Hepatocyte (in vitro differentiated cells): ENCODE data around the gene C1orf94. TPM values are rescaled to one million over a fixed set of nuclear protein-coding genes. Genes with fewer than 3 reads are reported as not detected.

Experiments
- DNase-seq: peaks from one replicate; pipeline ENCODE4 v3.0.0-alpha.2; 2016; ENCODE audit warnings: low spot score
- H2AFZ ChIP-seq: fragments of 200-600 bp; sonication (generic); 2 replicates; pipeline ENCODE4 v1.6.0; 2016; ENCODE audit warnings: antibody characterized with exemption, mild to moderate bottlenecking
- H3K27ac ChIP-seq: fragments of 200-600 bp; sonication (generic); 2 replicates; pipeline ENCODE4 v1.5.1; 2016; ENCODE audit warnings: mild to moderate bottlenecking
- H3K27me3 ChIP-seq: fragments of 200-600 bp; sonication (generic); 2 replicates; pipeline ENCODE4 v1.6.1; 2016
- H3K36me3 ChIP-seq: fragments of 200-600 bp; sonication (generic); replicated peaks from 2 replicates; pipeline ENCODE4 v1.5.1; 2016; ENCODE audit warnings: low read depth; ENCODE audit not compliant: insufficient read depth
- H3K4me1 ChIP-seq: fragments of 200-600 bp; sonication (generic); 2 replicates; pipeline ENCODE4 v1.5.1; 2016; ENCODE audit warnings: mild to moderate bottlenecking, moderate library complexity; ENCODE audit not compliant: insufficient read depth
- H3K4me2 ChIP-seq: fragments of 200-600 bp; sonication (generic); 2 replicates; pipeline ENCODE4 v1.6.0; 2016
- H3K4me3 ChIP-seq: fragments of 200-600 bp; sonication (generic); 2 replicates; pipeline ENCODE4 v1.5.1; 2016; ENCODE audit warnings: mild to moderate bottlenecking
- H3K79me2 ChIP-seq: fragments of 200-600 bp; sonication (generic); 2 replicates; pipeline ENCODE4 v1.6.0; 2017; ENCODE audit warnings: mild to moderate bottlenecking
- H3K9me2 ChIP-seq: fragments of 200-600 bp; sonication (generic); replicated peaks from 2 replicates; pipeline ENCODE4 v1.6.0; 2017; ENCODE audit warnings: mild to moderate bottlenecking; ENCODE audit not compliant: insufficient read depth
- H3K9me3 ChIP-seq: fragments of 200-600 bp; sonication (generic); 2 replicates; pipeline ENCODE4 v1.5.1; 2016; ENCODE audit warnings: low read depth, mild to moderate bottlenecking
- H4K20me1 ChIP-seq: fragments of 200-600 bp; sonication (generic); 2 replicates; pipeline ENCODE4 v1.6.0; 2016; ENCODE audit warnings: mild to moderate bottlenecking; ENCODE audit not compliant: insufficient read depth, poor library complexity, severe bottlenecking
- CTCF ChIP-seq: fragments of 200-600 bp; sonication (generic); IDR thresholded peaks from 2 replicates; pipeline ENCODE4 v1.5.1; 2016; ENCODE audit warnings: antibody characterized with exemption, mild to moderate bottlenecking; ENCODE audit not compliant: poor library complexity
- EZH2 ChIP-seq: fragments of 200-600 bp; sonication (generic); IDR thresholded peaks from 2 replicates; pipeline ENCODE4 v1.6.1; 2016; ENCODE audit warnings: antibody characterized with exemption, mild to moderate bottlenecking, borderline replicate concordance
- EZH2phosphoT487 ChIP-seq: fragments of 200-600 bp; sonication (generic); IDR thresholded peaks from one replicate; pipeline ENCODE4 v1.6.1; 2018; ENCODE audit warnings: antibody characterized with exemption, mild to moderate bottlenecking, low read depth, moderate library complexity; ENCODE audit not compliant: unreplicated experiment, severe bottlenecking
- WGBS: methylation state at CpG from one replicate; pipeline ENCODE4 v1.1.6; 2016; ENCODE audit warnings: low lambda C conversion rate; ENCODE audit errors: missing lambda C conversion rate; 5-methylcytosine and 5-hydroxymethylcytosine counted together
- polyA plus RNA-seq: library from polyadenylated mRNA; unstranded; fragments of >200 nt; fragmentation: Nextera tagmentation; extraction: Ambion mirVana; gene quantifications from 2 replicates; pipeline ENCODE4 v1.2.1, GENCODE V29; 2016
- total RNA-seq: library from RNA; depleted of rRNA; stranded (reverse); fragments of >200 nt; gene quantifications from 2 replicates; pipeline ENCODE4 v1.2.3, GENCODE V29; 2014

The C1orf94 gene
- total and polyA plus RNA-seq, 2 experiments from 2014 or later = not detected

GRCh38 chr1:34131396-34132160 is 45.1 kb upstream of the C1orf94 start:
- H4K20me1 ChIP-seq = no peaks in the 10 kb centered on the region
- TF ChIP-seq EZH2 = no peak
- TF ChIP-seq CTCF = no peak
- TF ChIP-seq EZH2phosphoT487 = no peak
- H3K9me3 ChIP-seq = no peaks in the 10 kb centered on the region
- H3K36me3 ChIP-seq = no peaks in the 10 kb centered on the region
- H3K79me2 ChIP-seq = no peaks in the 10 kb centered on the region
- no peaks in the 10 kb centered on the region for H3K9me2 ChIP-seq
- H3K27ac ChIP-seq = no peak overlapping the region
- no peak overlapping the region for H3K4me3 ChIP-seq
- no peak overlapping the region for H2AFZ ChIP-seq
- WGBS = 98% methylated on average over 3 of the region's 3 CpGs
- H3K4me2 ChIP-seq = no peak overlapping the region
- H3K27me3 ChIP-seq = no peaks in the 10 kb centered on the region
- no peak for DNase-seq
- no peaks in the 10 kb centered on the region for H3K4me1 ChIP-seq

GRCh38 chr1:34132161-34132420 is 44.6 kb upstream of the C1orf94 start:
- 89% methylated on average over 4 of the region's 4 CpGs for WGBS

GRCh38 chr1:34137411-34137810 is 39.3 kb upstream of the C1orf94 start:
- Histone ChIP-seq H3K9me3 (no peaks in the 10 kb centered on the region), H3K4me1 (no peaks in the 10 kb centered on the region), H3K27ac (no peak overlapping the region), H2AFZ (no peak overlapping the region), H3K9me2 (no peaks in the 10 kb centered on the region), H4K20me1 (no peaks in the 10 kb centered on the region), H3K4me2 (no peak overlapping the region), H3K27me3 (no peaks in the 10 kb centered on the region), H3K36me3 (no peaks in the 10 kb centered on the region), H3K79me2 (no peaks in the 10 kb centered on the region), H3K4me3 (no peak overlapping the region)
- WGBS = 87% methylated on average over 3 of the region's 3 CpGs
- TF ChIP-seq CTCF (no peak), EZH2 (no peak), EZH2phosphoT487 (no peak)
- no peak for DNase-seq

More at GRCh38 chr1:34132161-34132420, 44.6 kb upstream of the C1orf94 start:
- no peak for TF ChIP-seq EZH2phosphoT487
- no peak for TF ChIP-seq CTCF
- TF ChIP-seq EZH2 = no peak
- no peak overlapping the region for H3K27ac ChIP-seq
- no peak overlapping the region for H2AFZ ChIP-seq
- H3K27me3 ChIP-seq = no peaks in the 10 kb centered on the region
- no peaks in the 10 kb centered on the region for H3K79me2 ChIP-seq
- H3K4me3 ChIP-seq = no peak overlapping the region
- no peaks in the 10 kb centered on the region for H3K9me3 ChIP-seq
- H4K20me1 ChIP-seq = no peaks in the 10 kb centered on the region
- DNase-seq = no peak
- H3K4me2 ChIP-seq = no peak overlapping the region
- H3K36me3 ChIP-seq = no peaks in the 10 kb centered on the region
- no peaks in the 10 kb centered on the region for H3K9me2 ChIP-seq
- no peaks in the 10 kb centered on the region for H3K4me1 ChIP-seq
